WERI-Rb-1 (cell line): ENCODE data around the gene TENT4B.

Experiments
- DNase-seq: peaks from one replicate; pipeline ENCODE4 v3.0.0-alpha.2; 2020
- H3K27ac ChIP-seq: fragments of 250-450 bp; sonication (Bioruptor Pico); 2 replicates; pipeline ENCODE4 v1.5.1; 2020; ENCODE audit warnings: mild to moderate bottlenecking, moderate library complexity
- H3K27me3 ChIP-seq: fragments of 250-450 bp; sonication (Bioruptor Pico); 2 replicates; pipeline ENCODE4 v1.5.1; 2021; ENCODE audit warnings: mild to moderate bottlenecking, low read depth, moderate library complexity; ENCODE audit not compliant: insufficient read depth, severe bottlenecking
- H3K36me3 ChIP-seq: fragments of 250-450 bp; sonication (Bioruptor Pico); 2 replicates; pipeline ENCODE4 v1.5.1; 2020; ENCODE audit warnings: mild to moderate bottlenecking, moderate library complexity
- H3K4me3 ChIP-seq: 2 replicates; pipeline ENCODE4 v1.5.1; 2011; ENCODE audit warnings: low read depth, mild to moderate bottlenecking, control low read depth, low read length
- H3K9me3 ChIP-seq: fragments of 250-450 bp; sonication (Bioruptor Pico); 2 replicates; pipeline ENCODE4 v1.5.1; 2021; ENCODE audit warnings: mild to moderate bottlenecking, moderate library complexity; ENCODE audit not compliant: severe bottlenecking
- TF ChIP-seq, protein P1 (sequence below): IDR thresholded peaks from 2 replicates; pipeline ENCODE4 v1.5.1; 2011; ENCODE audit warnings: low read depth, mild to moderate bottlenecking, control low read depth, inconsistent platforms, low read length

The TENT4B gene

GRCh38 chr16:50178491-50178941 lies 25.4 kb downstream of the TENT4B start:
- no peak overlapping the region for H3K4me3 ChIP-seq
- no peak overlapping the region for H3K27ac ChIP-seq
- DNase-seq: no peak
- no peaks in the 10 kb centered on the region for H3K9me3 ChIP-seq
- TF ChIP-seq, protein P1, sequence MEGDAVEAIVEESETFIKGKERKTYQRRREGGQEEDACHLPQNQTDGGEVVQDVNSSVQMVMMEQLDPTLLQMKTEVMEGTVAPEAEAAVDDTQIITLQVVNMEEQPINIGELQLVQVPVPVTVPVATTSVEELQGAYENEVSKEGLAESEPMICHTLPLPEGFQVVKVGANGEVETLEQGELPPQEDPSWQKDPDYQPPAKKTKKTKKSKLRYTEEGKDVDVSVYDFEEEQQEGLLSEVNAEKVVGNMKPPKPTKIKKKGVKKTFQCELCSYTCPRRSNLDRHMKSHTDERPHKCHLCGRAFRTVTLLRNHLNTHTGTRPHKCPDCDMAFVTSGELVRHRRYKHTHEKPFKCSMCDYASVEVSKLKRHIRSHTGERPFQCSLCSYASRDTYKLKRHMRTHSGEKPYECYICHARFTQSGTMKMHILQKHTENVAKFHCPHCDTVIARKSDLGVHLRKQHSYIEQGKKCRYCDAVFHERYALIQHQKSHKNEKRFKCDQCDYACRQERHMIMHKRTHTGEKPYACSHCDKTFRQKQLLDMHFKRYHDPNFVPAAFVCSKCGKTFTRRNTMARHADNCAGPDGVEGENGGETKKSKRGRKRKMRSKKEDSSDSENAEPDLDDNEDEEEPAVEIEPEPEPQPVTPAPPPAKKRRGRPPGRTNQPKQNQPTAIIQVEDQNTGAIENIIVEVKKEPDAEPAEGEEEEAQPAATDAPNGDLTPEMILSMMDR: no peak
- no peaks in the 10 kb centered on the region for H3K36me3 ChIP-seq
- no peaks in the 10 kb centered on the region for H3K27me3 ChIP-seq

GRCh38 chr16:50182441-50182840 lies 29.3 kb downstream of the TENT4B start:
- no peaks in the 10 kb centered on the region for H3K36me3 ChIP-seq
- no peak for DNase-seq

GRCh38 chr16:50183316-50183715 lies 30.2 kb downstream of the TENT4B start:
- no peak overlapping the region for H3K27ac ChIP-seq
- TF ChIP-seq, protein P1: no peak
- no peak for DNase-seq

More at GRCh38 chr16:50182441-50182840, 29.3 kb downstream of the TENT4B start:
- no peaks in the 10 kb centered on the region for H3K27me3 ChIP-seq
- no peak overlapping the region for H3K27ac ChIP-seq
- H3K9me3 ChIP-seq: no peaks in the 10 kb centered on the region
- TF ChIP-seq, protein P1: no peak
- H3K4me3 ChIP-seq: no peak overlapping the region

DNA sequence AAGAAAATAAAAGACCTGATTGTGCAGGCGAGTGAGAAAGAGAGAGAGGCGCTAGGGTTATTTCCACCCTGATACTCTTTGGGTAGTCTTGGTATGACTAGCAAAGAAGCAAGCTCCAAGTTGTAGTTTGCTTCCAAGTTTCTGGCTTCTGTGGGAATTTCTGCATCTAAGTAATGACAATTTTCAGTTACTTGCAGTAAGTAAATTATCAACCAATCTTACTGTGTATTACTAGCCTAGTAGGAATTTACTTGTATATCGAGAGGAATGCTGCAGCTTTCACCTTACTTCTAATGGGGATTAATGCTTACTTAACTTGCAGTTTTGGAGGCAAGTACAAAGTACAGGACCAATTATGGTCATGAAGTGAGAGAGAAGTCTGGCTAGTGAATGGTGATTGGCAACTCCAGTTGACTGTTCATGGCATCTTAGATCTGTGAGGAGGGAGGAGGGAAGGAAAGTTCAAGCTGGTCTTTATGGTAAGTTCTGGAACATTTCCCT lies 31.9 kb downstream of the TENT4B start:
- DNase-seq: no peak
- no peaks in the 10 kb centered on the region for H3K36me3 ChIP-seq
- H3K9me3 ChIP-seq: no peaks in the 10 kb centered on the region
- no peaks in the 10 kb centered on the region for H3K27me3 ChIP-seq
- no peak overlapping the region for H3K27ac ChIP-seq
- TF ChIP-seq, protein P1: no peak
- no peak overlapping the region for H3K4me3 ChIP-seq

More at GRCh38 chr16:50183316-50183715, 30.2 kb downstream of the TENT4B start:
- H3K9me3 ChIP-seq: no peaks in the 10 kb centered on the region
- no peaks in the 10 kb centered on the region for H3K36me3 ChIP-seq
- H3K4me3 ChIP-seq: no peak overlapping the region
- no peaks in the 10 kb centered on the region for H3K27me3 ChIP-seq

DNA sequence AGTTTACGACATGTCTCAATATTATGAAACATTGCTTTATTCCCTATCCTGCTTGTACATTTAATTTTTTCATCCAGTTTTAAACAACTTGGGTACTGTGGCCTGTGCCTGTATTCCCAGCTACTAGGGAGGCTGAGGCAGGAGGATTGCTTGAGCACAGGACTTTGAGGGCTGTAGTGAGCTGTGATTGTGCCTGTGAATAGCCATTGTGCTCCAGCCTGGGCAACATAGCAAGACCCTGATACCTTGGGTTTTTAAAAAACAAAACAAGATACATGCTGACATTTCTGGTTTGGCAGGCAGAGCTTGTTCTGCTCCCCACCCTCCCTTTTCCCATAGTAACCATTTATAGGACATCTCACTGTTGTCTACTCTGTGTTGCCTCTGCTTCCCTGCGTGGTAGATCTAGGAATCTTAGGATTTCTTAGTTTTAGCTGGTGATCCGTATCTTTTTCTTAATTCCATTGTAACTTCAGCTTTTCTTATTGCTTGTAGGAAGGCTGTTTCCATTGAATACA lies 35.6 kb downstream of the TENT4B start:
- DNase-seq: no peak
- Histone ChIP-seq H3K36me3 (no peaks in the 10 kb centered on the region), H3K27ac (no peak overlapping the region), H3K4me3 (no peak overlapping the region), H3K9me3 (no peaks in the 10 kb centered on the region), H3K27me3 (no peaks in the 10 kb centered on the region)
- TF ChIP-seq, protein P1: no peak

DNA sequence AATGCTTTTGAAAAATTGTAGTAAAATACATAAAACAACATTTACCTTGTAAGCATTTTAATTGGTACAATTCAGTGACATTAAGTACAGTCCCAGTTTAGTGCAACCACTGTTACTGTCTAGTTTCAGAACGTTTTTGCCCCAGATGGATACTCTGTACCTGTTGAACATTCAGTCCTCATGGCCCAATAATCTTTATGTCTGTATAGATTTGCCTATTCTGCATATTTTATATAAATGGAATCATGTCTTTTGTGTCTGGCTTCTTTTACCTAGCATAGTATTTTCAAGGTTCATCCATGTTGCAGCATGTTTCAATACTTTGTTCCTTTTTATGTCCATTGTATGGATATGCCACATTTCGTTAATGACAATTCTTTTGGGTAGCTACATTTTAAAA lies 37.2 kb downstream of the TENT4B start:
- no peak overlapping the region for H3K4me3 ChIP-seq
- TF ChIP-seq, protein P1: no peak
- no peak for DNase-seq
- H3K27me3 ChIP-seq: no peaks in the 10 kb centered on the region
- H3K9me3 ChIP-seq: no peaks in the 10 kb centered on the region
- H3K36me3 ChIP-seq: no peaks in the 10 kb centered on the region
- no peak overlapping the region for H3K27ac ChIP-seq
